GF-D8 (cell line): Measurements from ENCODE around the gene FGD5.
"Not testable (repeated sequence)": the region's sequence is repeated elsewhere in the genome, so short reads cannot be mapped to it uniquely, and the experiment has no call there.

Experiments used
- DNase-seq: peaks from one replicate; lab custom pipeline; 2025; lab: John Stamatoyannopoulos, UW

Gene FGD5

GRCh38 chr3:14877469-14877868 lies 58.7 kb downstream of the FGD5 start:
- DNase-seq, result no peak

GRCh38 chr3:14879211-14879874 lies 60.6 kb downstream of the FGD5 start:
- DNase-seq, result no peak

GRCh38 chr3:14880447-14881106 lies 61.8 kb downstream of the FGD5 start:
- DNase-seq, result no peak

- DNase-seq, result no peak
These were observed 64.5 kb downstream of the FGD5 start for GRCh38 chr3:14883226-14883625.

- no peak for DNase-seq
These were observed 65.9 kb downstream of the FGD5 start for GRCh38 chr3:14884665-14885064.

GRCh38 chr3:14885307-14885706 lies 66.5 kb downstream of the FGD5 start:
- DNase-seq, result no peak

- no peak for DNase-seq
These were observed 67.3 kb downstream of the FGD5 start for GRCh38 chr3:14886101-14886500.

GRCh38 chr3:14889205-14889604 lies 70.4 kb downstream of the FGD5 start:
- no peak for DNase-seq

GRCh38 chr3:14889943-14890342 lies 71.2 kb downstream of the FGD5 start:
- DNase-seq, result no peak

GRCh38 chr3:14890476-14890875 lies 71.7 kb downstream of the FGD5 start:
- no peak for DNase-seq

GRCh38 chr3:14891135-14892132 lies 72.7 kb downstream of the FGD5 start:
- no peak for DNase-seq

GRCh38 chr3:14892226-14892625 lies 73.5 kb downstream of the FGD5 start:
- DNase-seq, result no peak

GRCh38 chr3:14894085-14894484 lies 75.3 kb downstream of the FGD5 start:
- no peak for DNase-seq

- DNase-seq, result no peak
These were observed 78.5 kb downstream of the FGD5 start for GRCh38 chr3:14897266-14897665.

GRCh38 chr3:14898929-14899328 lies 80.2 kb downstream of the FGD5 start:
- no peak for DNase-seq

GRCh38 chr3:14899993-14900618 lies 81.3 kb downstream of the FGD5 start:
- no peak for DNase-seq

- no peak for DNase-seq
These were observed 82.4 kb downstream of the FGD5 start for GRCh38 chr3:14900881-14901873.

- DNase-seq, result no peak
These were observed 84.0 kb downstream of the FGD5 start for GRCh38 chr3:14902719-14903118.

- not testable (repeated sequence) for DNase-seq
These were observed 84.7 kb downstream of the FGD5 start for GRCh38 chr3:14903501-14903900.

GRCh38 chr3:14905055-14905657 lies 86.4 kb downstream of the FGD5 start:
- DNase-seq, result no peak
